ENCODE measurements around the gene NCBP2L.

Gene NCBP2L

DNA sequence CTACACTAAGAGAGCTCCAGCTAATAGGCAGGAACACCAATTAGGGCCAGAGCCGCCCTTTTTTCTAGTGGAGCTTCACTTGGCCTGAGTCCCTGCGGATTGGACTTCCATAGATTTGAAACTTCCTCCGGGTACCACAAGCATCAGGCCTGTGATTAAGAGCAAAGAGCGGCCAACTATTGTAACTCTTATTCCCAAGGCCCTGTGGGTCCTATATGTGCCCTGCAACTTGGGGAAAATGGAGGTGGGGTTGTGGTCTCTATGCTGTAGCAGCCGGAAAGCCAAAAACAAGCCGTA is at the start of gene NCBP2L:
Gene NCBP2L (plus strand): TSS at position 198 of the 297 bp plus-strand sequence. CDS start 16,488 bp downstream, outside the sequence.
- DNase-seq: no peak

DNA sequence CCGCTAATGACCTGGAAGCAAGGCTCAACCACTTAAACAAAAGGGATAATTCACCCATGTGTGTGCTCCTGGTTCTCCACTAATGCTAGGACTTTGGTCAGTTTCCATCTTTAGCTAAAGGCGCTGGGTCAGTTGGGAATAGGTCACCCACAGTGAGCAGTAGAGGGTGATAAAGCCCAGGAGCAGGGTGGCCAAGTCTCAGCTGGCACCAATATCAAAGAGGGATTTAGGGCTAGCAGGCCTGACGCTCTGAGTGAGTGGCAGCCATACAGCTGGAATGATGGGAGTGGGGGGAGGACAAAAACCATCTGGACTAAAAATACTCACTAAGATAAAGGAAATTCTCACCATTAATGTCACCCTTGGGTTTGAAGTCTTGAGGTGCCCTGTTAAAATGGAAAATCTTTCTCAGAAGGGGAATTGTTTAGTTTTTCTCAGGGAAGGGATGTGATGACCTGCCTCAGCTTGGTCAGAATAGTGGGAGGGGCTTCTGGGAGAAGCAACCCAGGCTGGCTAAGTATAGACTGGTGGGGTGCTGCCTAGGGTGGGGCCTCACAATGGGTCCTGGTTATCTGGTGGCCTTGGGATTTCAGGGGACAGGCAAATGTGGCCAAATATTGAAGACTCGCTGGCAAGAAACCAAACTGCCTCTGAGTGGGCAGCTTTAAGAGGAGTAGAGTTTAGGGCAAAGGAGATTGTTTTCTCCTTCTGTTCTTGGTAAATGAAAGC is 49.0 kb upstream of the NCBP2L start:
- no peak for DNase-seq

DNA sequence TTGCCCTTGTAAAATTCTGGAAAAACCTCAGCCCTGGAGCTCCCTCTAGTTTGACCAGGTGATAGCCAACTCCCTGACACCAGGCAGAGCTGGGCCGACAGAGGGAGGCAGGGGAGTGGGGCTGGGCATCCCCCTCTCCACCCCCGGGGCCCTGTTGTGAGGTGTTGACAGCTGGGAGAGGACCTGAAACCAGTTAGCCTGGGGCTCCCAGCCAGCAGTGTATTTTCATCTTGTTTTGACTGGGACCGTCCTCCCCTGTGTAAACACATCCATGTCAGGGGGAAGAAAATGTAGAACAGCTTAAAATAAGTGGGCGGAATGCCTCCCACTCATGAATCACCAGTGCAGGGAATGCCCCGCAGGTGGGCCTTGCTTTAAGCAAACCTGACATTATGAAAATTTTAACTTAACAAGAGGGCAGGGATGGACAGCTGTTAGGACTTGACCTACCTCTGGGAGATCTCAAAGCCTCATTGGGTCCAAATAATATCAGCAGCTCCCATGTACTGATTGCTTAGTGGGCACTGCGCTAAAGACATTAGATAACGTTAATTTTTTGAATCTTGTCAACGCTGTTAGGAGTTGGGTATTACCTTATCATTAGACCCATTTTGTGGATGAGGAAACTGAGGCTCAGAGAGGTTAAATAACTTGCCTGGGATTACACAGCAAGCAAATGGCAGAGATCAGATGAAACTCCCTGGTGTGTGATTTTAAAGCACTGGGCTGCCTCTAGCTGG is 47.8 kb upstream of the NCBP2L start:
- DNase-seq: no peak

GRCh38 chrX:107730298-107730655 is 47.3 kb upstream of the NCBP2L start:
- DNase-seq: no peak

- no peak for DNase-seq
Measured at GRCh38 chrX:107730991-107731766, 46.4 kb upstream of the NCBP2L start.

DNA sequence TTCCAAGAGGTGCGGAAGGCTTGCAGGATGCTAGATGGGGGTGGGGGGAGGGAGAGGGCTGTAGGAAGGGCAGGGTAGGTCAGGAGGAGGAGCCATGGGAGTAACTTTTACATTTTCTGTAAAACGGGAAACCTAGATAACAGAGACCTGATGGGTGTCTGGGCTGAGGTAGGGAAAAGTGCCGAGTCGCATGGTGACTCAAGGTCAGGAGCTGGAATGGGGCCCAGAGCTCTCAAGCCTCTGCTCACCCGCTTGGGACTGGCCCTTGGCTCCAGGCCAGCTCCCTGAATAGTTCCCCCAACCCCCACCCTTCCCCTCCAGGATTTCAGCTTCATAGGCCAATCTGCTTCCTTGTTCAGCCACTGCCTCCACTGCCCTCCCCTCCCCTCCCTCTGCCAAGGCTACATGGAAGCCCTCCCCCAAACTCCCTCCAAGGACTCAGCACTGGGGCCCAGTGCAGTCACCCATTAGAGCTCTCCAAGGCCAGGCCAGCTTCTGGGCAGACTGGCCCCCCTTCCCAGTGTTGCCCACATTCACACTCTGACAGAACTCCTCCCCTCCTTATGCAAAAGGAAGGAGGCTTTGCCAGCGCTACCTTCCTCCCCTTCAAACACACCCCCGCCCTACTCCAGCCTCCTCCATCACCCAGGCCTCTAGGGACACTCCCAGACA is 45.6 kb upstream of the NCBP2L start:
- DNase-seq: no peak

DNA sequence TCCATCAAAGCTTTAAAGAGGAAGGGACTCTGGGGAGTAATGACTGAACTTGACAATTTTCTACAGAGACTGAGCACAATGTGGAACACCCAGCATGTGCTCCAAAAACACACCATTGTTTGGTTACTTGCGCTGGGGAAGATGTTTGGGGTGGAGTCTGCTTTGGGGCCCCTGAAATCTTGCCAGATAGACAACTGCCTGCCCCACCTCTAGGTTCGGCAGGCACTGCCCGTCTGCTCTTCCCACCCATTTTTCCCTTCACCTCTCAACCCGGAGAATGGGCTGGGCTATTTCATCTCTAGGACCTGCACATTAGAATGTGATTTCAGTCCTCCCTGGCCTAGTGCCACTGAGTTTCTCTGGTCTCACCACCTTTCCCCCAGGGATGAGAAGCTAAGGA is 43.8 kb upstream of the NCBP2L start:
- DNase-seq: no peak

GRCh38 chrX:107734646-107735045 is 42.9 kb upstream of the NCBP2L start:
- DNase-seq: no peak

DNA sequence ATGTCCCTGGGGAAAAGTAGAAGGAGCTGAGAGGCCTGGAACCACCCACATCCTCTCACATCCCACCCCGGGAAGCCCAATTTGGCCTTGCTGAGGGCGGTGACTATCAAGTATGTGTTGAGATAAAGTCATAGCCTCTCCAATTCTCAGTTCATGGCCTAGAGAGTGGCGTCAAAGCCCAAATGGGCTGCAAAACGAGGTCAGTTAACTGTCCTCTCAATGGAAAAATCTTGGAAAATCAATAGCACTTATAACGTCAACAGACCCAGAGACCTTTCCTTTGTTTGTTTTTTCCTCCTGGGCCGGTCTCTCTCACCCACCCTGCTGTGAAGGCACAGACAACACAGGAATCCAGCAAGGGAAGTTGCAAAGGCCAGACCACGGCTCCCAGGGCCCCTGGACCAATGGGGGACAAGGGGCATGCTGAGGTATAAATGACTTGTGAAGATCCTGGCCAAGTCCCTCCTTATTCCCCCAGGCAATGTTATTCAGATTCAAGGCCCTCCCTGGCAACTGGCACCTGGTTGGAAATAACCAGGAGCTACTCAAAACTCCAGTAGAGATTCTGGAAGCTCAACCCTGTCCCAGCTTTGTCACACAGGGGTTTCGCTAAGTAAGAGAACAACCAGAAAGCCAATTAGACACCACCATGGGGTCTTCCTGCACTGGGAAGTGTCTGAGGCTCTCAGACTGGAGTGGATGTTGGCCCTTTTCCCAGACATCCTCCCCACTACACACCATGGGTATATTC is 40.6 kb upstream of the NCBP2L start:
- no peak for DNase-seq

DNA sequence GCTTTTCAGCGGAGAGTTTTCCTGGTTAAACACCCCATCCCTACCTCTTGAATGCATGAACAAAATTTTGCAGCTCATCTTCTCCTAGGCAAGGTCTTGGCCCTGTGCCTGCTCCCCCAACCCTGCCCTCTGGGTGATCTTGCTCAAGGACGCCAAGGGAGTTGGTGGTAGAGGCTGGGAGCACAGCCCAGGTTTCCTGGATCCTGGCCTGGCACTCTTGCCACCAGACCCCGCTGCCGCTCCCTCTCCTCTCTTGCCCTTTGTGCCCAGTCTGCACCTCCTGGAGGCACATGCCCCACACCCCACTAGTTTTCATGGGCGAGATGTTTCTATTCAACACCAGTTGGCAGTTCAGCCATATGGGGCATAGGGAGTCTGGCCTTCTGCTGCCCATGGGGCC is 39.3 kb upstream of the NCBP2L start:
- DNase-seq: no peak

GRCh38 chrX:107738768-107739167 is 38.8 kb upstream of the NCBP2L start:
- no peak for DNase-seq

DNA sequence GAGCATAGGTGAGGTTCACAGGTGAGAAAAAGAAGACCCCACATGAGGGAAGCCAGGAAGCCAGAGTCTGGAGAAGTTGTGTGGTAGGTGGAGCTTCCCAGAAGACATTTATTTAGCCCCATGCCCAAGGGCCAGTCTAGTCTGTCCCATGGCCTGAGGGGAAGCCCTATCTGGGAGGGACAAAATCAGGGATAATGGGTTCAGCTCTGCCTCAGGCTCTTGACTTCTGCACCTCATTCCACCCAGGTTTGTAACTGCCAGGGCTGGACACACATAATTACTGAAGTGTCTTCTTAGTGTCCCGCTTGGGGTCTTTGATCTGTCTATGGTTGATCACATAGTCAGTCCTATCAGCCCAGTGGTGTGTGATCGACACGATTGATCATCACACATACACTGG is 38.0 kb upstream of the NCBP2L start:
- no peak for DNase-seq

DNA sequence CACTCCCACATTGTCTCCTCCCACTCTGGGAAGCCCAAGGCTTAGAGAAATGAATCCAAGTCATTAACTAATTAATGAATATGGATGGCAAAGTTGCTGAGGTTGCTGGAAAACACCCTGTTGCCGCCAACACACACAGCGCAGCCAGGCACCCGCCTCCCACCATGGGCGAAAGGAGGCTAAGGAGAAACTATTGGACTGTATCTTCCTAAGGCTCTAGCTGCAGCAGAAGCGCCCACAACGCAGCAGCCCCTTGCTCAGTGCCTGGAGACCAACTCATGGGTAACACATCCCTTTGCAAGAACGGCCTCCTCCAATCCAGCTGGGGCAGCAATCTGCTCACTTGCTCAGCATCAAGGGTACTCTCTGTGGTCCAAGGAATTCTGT is 36.1 kb upstream of the NCBP2L start:
- no peak for DNase-seq

GRCh38 chrX:107742700-107743191 is 34.8 kb upstream of the NCBP2L start:
- DNase-seq: no peak

DNA sequence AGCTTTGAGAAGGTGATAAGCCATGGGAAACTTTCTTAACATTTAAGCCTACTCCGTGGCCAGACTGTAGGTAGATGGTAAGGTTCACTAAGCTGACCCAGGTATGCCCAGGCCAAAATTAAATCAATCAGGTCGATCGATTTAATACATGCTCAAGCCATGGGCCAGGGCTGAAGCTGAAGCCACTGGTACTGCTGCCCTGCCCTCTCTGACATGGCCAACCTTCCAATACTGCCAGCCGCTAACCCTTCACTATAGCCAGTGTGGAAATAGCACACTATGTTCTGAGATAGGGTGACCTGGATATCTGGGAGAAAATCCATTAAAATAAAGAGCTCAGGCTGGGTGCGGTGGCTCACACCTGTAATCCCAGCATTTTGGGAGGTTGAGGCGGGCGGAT is 33.5 kb upstream of the NCBP2L start:
- no peak for DNase-seq

DNA sequence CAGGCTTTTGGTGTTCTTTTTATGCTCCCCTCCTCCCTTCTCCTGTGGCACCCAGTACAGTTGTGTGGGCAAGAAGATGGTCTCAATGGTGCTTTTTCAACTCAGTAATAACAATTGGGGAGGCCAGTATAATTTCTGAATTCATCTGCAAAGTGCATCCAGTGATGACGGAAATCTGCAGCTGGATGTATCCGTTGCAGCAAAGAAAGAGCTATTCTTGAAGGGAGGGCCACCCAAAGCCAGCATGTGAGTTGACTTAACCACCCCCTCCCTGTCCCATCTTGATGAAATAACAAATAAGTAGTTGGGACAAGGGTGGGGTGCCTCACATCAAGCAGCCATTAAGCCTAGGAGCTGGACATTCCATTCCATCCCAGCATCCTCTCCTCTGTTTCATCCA is 32.7 kb upstream of the NCBP2L start:
- no peak for DNase-seq

DNA sequence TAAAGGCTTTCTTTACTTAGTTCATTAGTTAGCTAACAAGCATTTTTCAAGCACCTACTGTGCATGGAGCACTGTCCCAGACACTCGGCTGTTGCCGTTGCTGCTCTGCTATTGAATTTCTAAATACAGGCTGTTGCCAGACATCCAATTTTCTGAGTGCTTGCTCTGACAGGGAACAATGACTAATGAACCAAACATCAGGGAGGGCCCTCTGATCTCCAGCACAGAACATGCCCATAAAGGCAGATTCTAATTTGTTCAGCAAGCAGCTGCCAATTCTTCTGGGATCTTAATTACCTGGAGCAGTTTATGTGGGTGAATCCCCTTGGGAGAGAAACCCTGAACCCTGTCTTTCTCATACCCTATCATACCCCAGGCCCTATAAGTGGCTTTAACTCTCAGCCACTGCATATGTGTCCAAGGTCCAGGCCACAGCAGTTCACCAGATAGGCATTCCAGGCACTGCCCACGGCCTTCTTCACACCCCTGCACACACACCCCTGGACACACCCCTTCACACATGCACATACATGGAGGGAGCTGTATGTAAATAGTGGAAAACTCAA is 29.9 kb upstream of the NCBP2L start:
- DNase-seq: no peak

DNA sequence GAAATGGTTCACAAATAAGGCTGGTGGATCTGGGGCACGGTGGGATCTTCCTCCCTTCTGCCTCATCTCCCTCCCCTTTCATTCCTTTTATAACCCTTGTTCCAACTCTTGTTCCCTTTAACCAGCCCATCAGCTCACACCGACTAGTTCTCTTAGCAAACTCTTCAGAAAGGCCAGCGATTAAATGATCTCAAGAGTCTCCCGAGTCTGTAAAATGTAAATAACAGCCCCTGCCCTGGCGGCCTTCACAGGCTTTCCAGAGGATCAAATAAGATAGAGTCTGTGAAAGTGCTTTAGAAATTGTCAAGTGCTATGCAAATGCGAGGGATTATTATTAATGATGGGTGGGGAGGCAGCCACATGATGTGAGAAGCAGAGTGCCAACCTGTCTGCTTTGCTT is 29.0 kb upstream of the NCBP2L start:
- DNase-seq: no peak

- no peak for DNase-seq
Measured at GRCh38 chrX:107750263-107750662, 27.3 kb upstream of the NCBP2L start.

GRCh38 chrX:107750861-107751445 is 26.6 kb upstream of the NCBP2L start:
- no peak for DNase-seq

DNA sequence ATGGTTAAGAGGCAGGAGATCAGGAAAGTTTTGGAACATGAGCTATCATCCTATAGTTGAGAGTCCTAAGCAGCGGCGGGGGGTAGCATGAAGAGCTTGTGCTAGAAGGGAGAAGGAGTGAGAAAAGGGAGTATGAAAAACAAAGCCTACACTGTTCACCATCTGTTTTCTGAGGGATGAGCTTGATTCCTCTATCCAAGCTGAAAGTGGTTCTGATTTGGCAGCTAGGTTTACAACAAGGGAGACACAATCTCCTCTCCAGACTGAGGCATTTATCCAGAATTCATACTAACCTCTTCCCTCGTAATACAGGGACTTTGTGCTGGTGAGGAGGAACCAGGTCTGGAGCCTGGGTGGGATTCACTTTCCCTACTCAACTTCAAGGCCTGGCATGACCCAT is 25.5 kb upstream of the NCBP2L start:
- DNase-seq: no peak

GRCh38 chrX:107752714-107753113 is 24.8 kb upstream of the NCBP2L start:
- DNase-seq: no peak
